HG02588 (cell line): ENCODE results near the gene CAPN9.
"Not testable (repeated sequence)": the region's sequence is repeated elsewhere in the genome, so short reads cannot be mapped to it uniquely, and the experiment has no call there.

Source experiments
- ATAC-seq: cut with Tn5 transposase; IDR thresholded peaks from one replicate; pipeline ENCODE4 v1.9.1; 2021; ENCODE audit warnings: mild to moderate bottlenecking, moderate library complexity; ENCODE audit not compliant: unreplicated experiment

CAPN9 gene

DNA sequence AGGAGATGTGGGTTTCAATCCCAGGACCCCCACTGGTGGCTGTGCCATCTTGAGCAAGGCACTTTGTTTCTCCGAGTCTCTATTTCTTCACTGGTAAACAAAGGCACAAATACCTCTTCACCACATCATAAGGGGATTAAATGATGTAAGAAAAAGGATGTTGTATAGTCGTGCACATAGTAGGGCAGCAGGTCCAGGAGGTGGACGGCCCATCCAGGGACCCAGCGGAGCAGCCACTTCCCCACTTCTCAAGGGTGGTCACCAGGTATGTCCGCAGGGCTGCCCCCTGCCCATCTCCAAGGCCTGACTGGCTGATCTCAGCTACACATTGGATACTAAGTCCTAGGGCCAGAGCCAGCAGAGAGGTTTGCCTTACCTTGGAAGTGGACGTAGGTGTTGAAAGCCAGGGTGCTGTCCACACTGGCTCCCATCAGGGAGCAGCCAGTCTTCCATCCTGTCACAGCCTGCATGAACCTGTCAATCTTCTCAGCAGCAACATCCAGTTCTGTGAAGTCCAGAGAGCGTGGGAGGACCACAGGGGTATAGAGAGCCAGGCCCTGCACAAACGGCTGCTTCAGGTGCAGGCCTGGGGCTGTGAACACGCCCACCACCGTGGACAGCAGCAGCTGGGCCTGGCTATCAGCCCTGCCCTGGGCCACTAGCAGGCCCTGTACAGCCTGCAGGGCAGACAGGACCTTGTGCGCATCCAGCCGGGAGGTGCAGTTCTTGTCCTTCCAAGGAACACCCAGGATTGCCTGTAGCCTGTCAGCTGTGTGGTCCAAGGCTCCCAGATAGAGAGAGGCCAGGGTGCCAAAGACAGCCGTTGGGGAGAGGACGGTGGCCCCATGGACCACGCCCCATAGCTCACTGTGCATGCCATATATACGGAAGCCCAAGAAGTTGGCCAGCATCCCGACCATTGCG lies 37.3 kb upstream of the CAPN9 start:
- no peak for ATAC-seq

GRCh38 chr1:230710543-230710904 lies 36.7 kb upstream of the CAPN9 start:
- no peak for ATAC-seq

DNA sequence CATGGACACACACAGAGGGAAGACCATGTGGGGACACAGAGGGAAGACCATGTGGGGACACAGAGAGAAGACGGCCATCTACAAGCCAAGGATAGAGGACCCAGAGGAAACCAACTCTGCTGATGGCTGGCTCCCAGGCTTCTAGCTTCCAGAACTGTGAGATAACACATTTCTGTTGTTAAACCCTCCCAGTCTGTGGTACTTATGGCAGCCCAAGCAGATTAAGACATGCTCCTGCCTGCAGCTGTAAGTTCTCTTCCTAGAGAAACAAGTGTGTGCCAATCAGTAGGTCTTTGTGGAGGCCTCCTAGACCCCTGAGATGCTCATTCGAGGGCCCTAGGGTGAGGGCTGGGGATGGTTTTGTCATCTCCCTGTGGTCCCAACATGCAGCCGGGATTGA lies 35.9 kb upstream of the CAPN9 start:
- no peak for ATAC-seq

- no peak for ATAC-seq
These were observed 34.7 kb upstream of the CAPN9 start for GRCh38 chr1:230712470-230712942.

GRCh38 chr1:230713138-230713537 lies 34.0 kb upstream of the CAPN9 start:
- ATAC-seq, result no peak

DNA sequence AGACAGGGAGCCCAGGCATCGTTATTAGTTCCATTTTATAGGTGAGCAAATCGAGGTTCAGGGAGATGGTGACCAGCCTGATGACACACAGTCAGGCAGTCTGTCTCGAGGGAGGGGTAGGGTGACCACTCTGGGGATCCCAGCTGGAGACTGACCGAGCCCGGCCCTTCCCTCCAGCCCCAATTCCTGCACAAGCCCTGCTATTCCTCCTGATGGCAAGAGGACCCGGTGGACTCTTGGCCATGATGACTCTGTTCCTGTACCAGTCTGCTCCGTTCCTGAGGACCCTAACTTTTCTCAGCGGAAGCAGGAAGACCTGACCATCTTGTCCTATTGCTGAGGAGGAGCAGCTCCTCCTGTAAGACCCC lies 33.7 kb upstream of the CAPN9 start:
- ATAC-seq, result no peak

- no peak for ATAC-seq
These were observed 33.0 kb upstream of the CAPN9 start, which contains the start of gene AGT for GRCh38 chr1:230713915-230714764. Gene AGT, minus strand, starts transcription at chr1:230714122. Its CDS starts 3,299 bp downstream, at chr1:230710823.

DNA sequence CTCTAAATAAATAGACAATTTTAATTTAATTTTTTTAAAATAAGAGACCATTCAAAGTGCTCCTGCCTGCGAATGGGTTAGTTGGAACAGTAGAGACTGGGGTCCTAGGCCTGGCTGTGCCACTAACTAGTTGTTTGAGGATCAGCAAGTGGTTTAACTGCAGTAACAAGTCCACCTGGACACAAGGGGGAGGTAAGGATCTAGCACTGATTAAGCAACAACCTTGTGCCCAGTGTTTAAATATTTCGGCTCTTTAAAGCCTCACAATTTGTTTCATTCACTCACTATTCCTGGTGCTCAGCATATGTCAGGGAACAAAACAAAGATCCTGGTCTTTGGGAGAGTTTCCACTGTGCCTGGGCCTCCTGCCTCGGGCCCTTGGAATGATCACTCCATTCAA lies 31.7 kb upstream of the CAPN9 start:
- ATAC-seq, result no peak

- not testable (repeated sequence) for ATAC-seq
These were observed 30.7 kb upstream of the CAPN9 start for GRCh38 chr1:230716453-230716852.

DNA sequence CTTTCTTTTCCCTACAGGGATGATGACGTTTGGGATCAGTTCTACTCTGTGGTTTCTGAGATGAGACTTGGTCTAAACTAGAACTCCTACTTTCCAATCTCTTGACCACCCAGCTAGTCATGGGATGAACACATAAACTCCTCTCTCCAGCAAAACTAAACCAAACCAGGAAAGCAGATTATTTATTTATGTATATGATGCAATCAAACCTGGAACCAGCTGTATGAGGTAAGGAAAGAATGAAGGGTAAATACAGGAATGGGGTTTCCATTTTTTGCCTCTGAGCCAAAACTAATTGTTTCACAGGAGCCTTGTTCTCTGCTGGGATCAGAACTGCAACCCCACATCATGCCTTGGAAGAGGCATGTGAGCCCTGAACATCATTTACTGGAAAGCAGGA lies 29.9 kb upstream of the CAPN9 start:
- ATAC-seq, result no peak

DNA sequence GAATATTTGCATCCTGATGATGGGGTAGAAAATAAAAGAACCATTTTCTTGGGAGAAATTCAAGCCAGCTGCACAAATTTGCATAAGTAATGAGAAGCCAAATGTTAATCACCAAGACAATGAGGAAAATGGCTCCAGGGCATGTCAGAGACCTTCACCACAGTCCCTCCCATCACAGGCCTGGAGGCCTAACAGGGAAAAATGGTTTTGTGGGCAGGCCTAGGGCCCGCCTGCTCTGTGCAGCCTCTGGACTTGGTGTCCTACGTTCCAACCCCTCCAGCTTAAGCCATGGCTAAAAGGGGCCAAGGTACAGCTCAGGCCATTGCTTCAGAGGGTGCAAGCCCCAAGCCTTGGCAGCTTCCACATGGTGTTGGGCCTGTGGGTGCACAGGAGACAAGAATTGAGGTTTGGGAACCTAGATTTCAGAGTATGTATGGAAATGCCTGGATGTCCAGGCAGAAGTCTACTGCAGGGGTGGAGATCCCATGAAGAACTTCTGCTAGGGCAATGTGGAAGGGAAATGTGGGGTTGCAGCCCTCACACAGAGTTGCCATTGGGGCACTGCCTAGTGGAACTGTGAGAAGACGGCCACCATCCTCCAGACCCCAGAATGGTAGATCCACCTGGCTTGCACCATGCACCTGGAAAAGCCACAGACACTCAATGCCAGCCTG lies 25.2 kb upstream of the CAPN9 start:
- not testable (repeated sequence) for ATAC-seq

- ATAC-seq, result no peak
These were observed 21.8 kb upstream of the CAPN9 start for GRCh38 chr1:230725256-230726012.

DNA sequence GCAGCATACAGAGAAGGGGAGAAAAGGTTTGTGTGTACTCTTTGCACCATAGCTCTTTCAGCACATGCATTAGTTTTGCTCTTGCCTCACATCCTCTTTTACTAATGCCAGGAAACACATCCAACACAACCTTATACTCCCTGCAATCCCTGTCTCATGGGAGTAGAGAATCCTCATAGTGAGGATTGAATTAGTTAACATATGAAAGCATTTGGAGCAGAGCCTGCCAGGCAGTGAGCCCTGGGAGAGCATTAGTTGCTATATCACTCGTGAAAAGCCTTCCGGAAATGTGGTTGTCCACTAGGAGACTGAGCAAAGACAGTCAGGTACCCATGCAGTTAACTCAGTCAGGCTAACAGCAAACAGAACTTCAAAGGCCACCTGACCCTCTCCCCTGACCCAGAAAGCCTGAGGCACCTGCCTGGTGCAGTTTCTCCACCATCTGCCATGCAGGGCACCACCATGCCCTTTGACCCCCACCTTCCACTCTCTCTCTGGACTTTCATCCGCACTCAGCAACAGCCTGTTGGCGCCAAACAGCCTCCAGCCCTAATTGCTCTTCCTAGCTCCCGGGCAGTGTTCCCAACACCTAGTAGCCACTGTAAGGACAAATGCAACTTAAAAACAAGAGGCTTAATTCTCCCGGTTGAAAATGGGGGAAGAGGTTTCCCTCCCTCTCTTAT lies 18.3 kb upstream of the CAPN9 start:
- ATAC-seq, result no peak

DNA sequence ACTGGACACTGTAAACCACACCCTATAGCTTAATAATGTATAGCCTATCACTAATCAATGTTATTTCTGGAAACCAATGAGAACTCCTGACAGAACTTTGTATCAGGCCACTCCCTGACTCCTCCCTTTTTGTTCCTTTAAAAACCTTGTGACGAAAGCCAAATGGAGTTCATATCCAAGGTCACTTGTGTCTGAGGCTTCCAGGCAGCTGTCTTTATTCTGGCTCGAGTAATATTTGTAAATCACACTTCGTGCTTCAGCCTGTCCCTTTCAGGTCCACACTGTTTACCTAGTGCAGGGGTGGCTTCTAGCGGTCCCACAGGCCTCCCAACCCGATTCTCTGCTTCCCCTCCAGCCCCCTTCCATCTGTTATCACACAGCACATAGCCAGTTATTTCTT lies 16.2 kb upstream of the CAPN9 start:
- no peak for ATAC-seq

DNA sequence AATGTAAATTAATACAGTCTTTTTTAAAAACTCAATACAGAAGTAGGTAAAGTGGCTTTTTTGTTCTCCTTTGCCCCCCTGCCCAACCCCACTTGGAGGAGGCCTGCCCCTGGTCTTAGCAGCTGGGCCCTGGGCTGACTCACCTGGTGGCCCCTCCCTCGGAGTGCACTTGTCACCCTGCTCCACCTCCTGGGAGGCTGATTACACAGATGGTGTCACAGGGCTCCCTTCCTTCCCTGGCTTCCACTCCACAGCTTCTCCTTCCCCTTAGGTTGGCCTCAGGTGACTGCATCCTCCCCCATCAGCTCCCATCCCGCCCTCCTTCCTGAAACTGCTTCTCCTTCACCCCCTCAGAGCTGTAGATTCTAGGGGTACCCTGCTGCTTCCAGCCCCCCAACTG lies 11.7 kb upstream of the CAPN9 start:
- no peak for ATAC-seq

DNA sequence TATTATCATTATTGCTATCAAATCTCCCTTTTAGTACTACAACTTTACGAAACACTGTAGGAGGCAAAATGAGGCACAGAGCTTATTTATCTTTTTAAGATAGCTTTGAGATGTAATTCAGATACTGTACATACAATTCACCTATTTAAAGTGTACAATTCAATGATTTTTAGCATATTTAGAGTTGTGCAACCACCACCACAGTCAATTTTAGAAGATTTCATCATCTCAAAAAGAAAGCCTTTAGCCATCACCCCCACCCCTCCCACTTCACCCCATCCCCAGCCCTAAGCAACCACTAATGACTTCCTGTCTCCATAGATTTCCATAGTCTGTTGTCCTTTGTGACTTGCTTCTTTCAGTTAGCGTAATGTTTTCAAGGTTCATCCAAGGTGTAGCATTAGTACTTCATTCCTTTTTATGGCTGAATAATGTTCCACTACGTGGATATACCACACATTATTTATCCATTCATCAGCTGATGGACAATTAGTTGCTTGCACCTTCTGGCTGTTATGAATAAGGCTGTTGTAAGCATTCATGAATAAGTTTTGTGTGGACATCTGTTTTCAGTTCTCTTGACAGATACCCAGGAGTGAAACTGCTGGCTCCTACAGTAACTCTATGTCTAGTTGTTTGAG lies 9.4 kb upstream of the CAPN9 start:
- no peak for ATAC-seq

GRCh38 chr1:230739564-230740290 lies 7.5 kb upstream of the CAPN9 start:
- no peak for ATAC-seq

DNA sequence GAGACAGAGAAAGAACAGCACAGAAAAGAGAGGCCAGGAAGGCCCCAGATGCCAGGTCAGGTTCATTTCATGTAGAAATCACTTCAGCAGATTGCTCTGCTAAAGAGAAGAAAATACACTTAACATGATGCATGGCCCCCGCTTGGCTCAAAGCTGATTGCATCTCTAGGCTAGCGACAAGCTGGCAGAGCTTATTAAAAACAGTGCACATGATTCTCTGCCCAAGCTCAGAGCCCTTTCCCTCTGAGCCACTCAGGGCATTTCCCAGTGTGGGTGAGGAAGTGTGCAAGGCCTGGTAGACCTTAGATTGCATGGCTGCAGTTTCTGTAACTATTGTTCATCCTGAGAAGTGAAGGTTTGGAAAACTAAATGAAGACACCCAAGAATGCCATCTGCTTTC lies 3.3 kb upstream of the CAPN9 start:
- ATAC-seq, result no peak

DNA sequence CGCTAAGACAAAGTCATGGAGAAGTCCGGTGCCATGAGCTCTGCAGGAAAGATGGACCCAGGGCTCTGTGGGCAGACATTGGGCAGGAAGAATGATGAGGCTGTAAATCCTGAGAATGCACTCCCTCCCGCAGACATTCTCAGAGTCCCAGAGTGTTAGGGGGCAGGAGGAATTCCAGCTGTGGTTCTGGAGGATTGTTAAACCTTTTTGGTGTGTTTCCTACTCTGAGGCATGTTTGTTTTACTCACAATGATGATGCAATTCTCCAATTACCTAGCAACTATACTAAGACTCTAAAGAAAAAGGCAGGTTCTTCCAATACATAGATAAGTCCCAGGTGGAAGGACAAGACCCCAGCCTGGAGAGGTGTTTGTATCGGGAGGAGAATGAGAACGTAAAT lies 2.8 kb upstream of the CAPN9 start:
- no peak for ATAC-seq
